Measurements from ENCODE around the gene RPL7A. TPM values are rescaled to one million over a fixed set of nuclear protein-coding genes. Genes with fewer than 3 reads are reported as not detected.
"Not testable (repeated sequence)": the region's sequence is repeated elsewhere in the genome, so short reads cannot be mapped to it uniquely, and the experiment has no call there.

Gene RPL7A
- total RNA-seq, 4 donors from 2014 or later: 1,813 to 2,244 (median 1,961) TPM

GRCh38 chr9:133304477-133305377 lies 43.3 kb upstream of the RPL7A start:
- ATAC-seq (ENCODE audit: low FRiP score) (no peak), DNase-seq (ENCODE audit: low spot score) (no peak)
- TF ChIP-seq CTCF (IDR thresholded peaks at IDR 0.05): no peak

GRCh38 chr9:133305731-133306130 lies 42.3 kb upstream of the RPL7A start:
- no peak for TF ChIP-seq CTCF (IDR thresholded peaks at IDR 0.05)
- ATAC-seq (ENCODE audit: low FRiP score) (no peak), DNase-seq (ENCODE audit: low spot score) (no peak)

- ATAC-seq (ENCODE audit: low FRiP score) (no peak), DNase-seq (ENCODE audit: low spot score) (no peak)
- TF ChIP-seq CTCF (IDR thresholded peaks at IDR 0.05): no peak
Observed at GRCh38 chr9:133306242-133307204, 41.5 kb upstream of the RPL7A start.

- no peak for DNase-seq (ENCODE audit: low spot score)
- TF ChIP-seq CTCF (IDR thresholded peaks at IDR 0.05): no peak
- no peak for ATAC-seq (ENCODE audit: low FRiP score)
Observed at GRCh38 chr9:133307301-133307700, 40.7 kb upstream of the RPL7A start.

GRCh38 chr9:133309608-133310007 lies 38.4 kb upstream of the RPL7A start:
- ATAC-seq (ENCODE audit: low FRiP score): no peak

GRCh38 chr9:133315997-133316396 lies 32.0 kb upstream of the RPL7A start:
- ATAC-seq (ENCODE audit: low FRiP score): no peak

More at GRCh38 chr9:133309608-133310007, 38.4 kb upstream of the RPL7A start:
- no peak for DNase-seq (ENCODE audit: low spot score)
- no peak for TF ChIP-seq CTCF (IDR thresholded peaks at IDR 0.05)

GRCh38 chr9:133317551-133317950 lies 30.5 kb upstream of the RPL7A start:
- DNase-seq (ENCODE audit: low spot score); ATAC-seq (ENCODE audit: low FRiP score): not testable (repeated sequence)

More at GRCh38 chr9:133315997-133316396, 32.0 kb upstream of the RPL7A start:
- TF ChIP-seq CTCF (IDR thresholded peaks at IDR 0.05): no peak
- DNase-seq (ENCODE audit: low spot score): no peak
